OCI-LY7 (cell line): ENCODE measurements around the gene APOL6. TPM values are rescaled to one million over a fixed set of nuclear protein-coding genes. Genes with fewer than 3 reads are reported as not detected.

Source experiments
- BruUV-seq: library from RNA; stranded (reverse); fragments of 400-500 nt; replicated peaks from 2 replicates; lab custom pipeline; 2021; lab: Mats Ljungman, UMichigan
- CTCF ChIA-PET: fragments of 300-600 bp; sonication (Branson Sonifier 250); formaldehyde crosslinking; loops from one replicate; lab custom pipeline; 2022; ENCODE audit warnings: antibody characterized with exemption; ENCODE audit not compliant: unreplicated experiment; lab: Charles Lee
- POLR2A ChIA-PET: fragments of 300-600 bp; sonication (Branson Sonifier 250); formaldehyde crosslinking; loops from one replicate; lab custom pipeline; 2022; ENCODE audit warnings: antibody characterized with exemption; lab: Charles Lee
- DNase-seq: peaks from one replicate; pipeline ENCODE4 v3.0.0-alpha.2; 2015; ENCODE audit warnings: low spot score
- H2AFZ ChIP-seq: fragments of 200-600 bp; sonication (generic), shearing (Covaris generic); 2 replicates; pipeline ENCODE4 v1.6.1; 2014; ENCODE audit warnings: mild to moderate bottlenecking, antibody characterized with exemption, low read length, moderate library complexity
- H3K27ac ChIP-seq: fragments of 200-600 bp; sonication (generic); 2 replicates; pipeline ENCODE4 v1.5.1; 2014; ENCODE audit warnings: mixed run types, low read depth, mild to moderate bottlenecking, moderate library complexity, low read length, inconsistent platforms; ENCODE audit not compliant: poor library complexity, severe bottlenecking
- H3K36me3 ChIP-seq: fragments of 200-600 bp; sonication (generic); 2 replicates; pipeline ENCODE4 v1.6.1; 2014; ENCODE audit warnings: mild to moderate bottlenecking, antibody characterized with exemption, low read length, moderate library complexity, mixed read lengths; ENCODE audit not compliant: insufficient read depth
- H3K4me1 ChIP-seq: fragments of 200-600 bp; sonication (generic); 2 replicates; pipeline ENCODE4 v1.5.1; 2014; ENCODE audit warnings: mild to moderate bottlenecking, low read length; ENCODE audit not compliant: insufficient read depth, poor library complexity, severe bottlenecking
- H3K4me2 ChIP-seq: fragments of 200-600 bp; sonication (generic); 2 replicates; pipeline ENCODE4 v1.6.1; 2014; ENCODE audit warnings: mild to moderate bottlenecking, low read length
- H3K4me3 ChIP-seq: fragments of 200-600 bp; sonication (generic); 2 replicates; pipeline ENCODE4 v1.5.1; 2014; ENCODE audit warnings: mild to moderate bottlenecking, low read depth, low read length; ENCODE audit not compliant: poor library complexity, severe bottlenecking
- H3K79me2 ChIP-seq: fragments of 200-600 bp; sonication (generic); 2 replicates; pipeline ENCODE4 v1.6.1; 2016; ENCODE audit warnings: low read depth, mild to moderate bottlenecking, low read length, moderate library complexity, mixed read lengths; ENCODE audit not compliant: insufficient read depth
- H3K9me2 ChIP-seq: fragments of 200-600 bp; sonication (generic); 2 replicates; pipeline ENCODE4 v1.6.1; 2016; ENCODE audit warnings: mild to moderate bottlenecking, low read length, mixed read lengths; ENCODE audit not compliant: insufficient read depth
- H3K9me3 ChIP-seq: fragments of 200-600 bp; sonication (generic); 2 replicates; pipeline ENCODE4 v1.6.1; 2014; ENCODE audit warnings: mild to moderate bottlenecking, mixed run types, low read length, mixed read lengths
- H4K20me1 ChIP-seq: fragments of 200-600 bp; sonication (generic); 2 replicates; pipeline ENCODE4 v1.6.1; 2014; ENCODE audit warnings: mild to moderate bottlenecking, antibody characterized with exemption, low read length, moderate library complexity, mixed read lengths; ENCODE audit not compliant: insufficient read depth
- CTCF ChIP-seq: fragments of 200-600 bp; sonication (generic); conservative IDR thresholded peaks from 2 replicates; pipeline ENCODE4 v1.5.1; 2014; ENCODE audit warnings: mild to moderate bottlenecking, antibody characterized with exemption, low read length, moderate library complexity, mixed read lengths
- EZH2phosphoT487 ChIP-seq: fragments of 200-600 bp; sonication (generic); IDR thresholded peaks from 2 replicates; pipeline ENCODE4 v1.6.1; 2018; ENCODE audit warnings: low read depth, borderline replicate concordance, mild to moderate bottlenecking, mixed run types, antibody characterized with exemption, low read length, moderate library complexity, mixed read lengths
- intact Hi-C: fragments of 100-400 bp; cut with micrococcal nuclease; formaldehyde crosslinking; loops from one replicate; pipeline ENCODE4 v1.10.0; 2022; ENCODE audit not compliant: unreplicated experiment
- total RNA-seq, 2 experiments: library from RNA; depleted of rRNA in 1 of 2; stranded (reverse); fragments of >200 nt in 1 of 2; shearing (Covaris generic) in 1 of 2; gene quantifications; 2 replicates each; pipeline ENCODE4 v1.2.3, GENCODE V29; 2014 to 2022

APOL6 gene
- total RNA-seq, 2 experiments from 2014 or later, result 22.0 to 27.8 TPM

- CTCF ChIA-PET, result no interaction called here
Measured at GRCh38 chr22:35638001-35638400, 10.2 kb upstream of the APOL6 start.

DNA sequence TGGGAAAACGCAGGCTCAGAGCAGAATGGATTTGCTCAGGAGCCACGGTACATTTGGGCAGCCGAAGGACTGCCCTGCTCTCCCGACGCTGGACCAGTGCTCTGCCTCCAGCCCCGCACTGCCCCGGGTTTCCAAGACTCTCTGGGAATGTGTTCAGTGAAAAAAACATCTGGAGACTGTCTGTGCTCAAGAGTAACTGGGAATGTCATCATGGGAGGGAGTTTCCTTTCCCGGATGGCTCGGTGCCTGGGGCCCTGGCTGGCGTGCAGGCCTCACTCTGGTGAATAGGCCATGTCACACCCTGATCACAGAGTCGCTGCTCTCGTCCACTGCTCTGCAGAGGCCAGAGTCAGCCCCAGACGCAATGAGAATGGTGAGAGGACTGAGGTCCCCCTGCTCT, 9.8 kb upstream of the APOL6 start:
- BruUV-seq, result no TSS peak
- intact Hi-C loops, result no loop called here
- POLR2A ChIA-PET, result no interaction called here

More at GRCh38 chr22:35638001-35638400, 10.2 kb upstream of the APOL6 start:
- DNase-seq, result no peak
- BruUV-seq, result no TSS peak
- intact Hi-C loops, result no loop called here
- peaks cover 23% of the 10 kb centered on the region for H3K4me1 ChIP-seq
- TF ChIP-seq EZH2phosphoT487, result no peak
- TF ChIP-seq CTCF, result no peak
- no peaks in the 10 kb centered on the region for H3K9me3 ChIP-seq
- H4K20me1 ChIP-seq, result no peaks in the 10 kb centered on the region
- H3K9me2 ChIP-seq, result no peaks in the 10 kb centered on the region
- H2AFZ ChIP-seq, result no peak overlapping the region
- H3K4me2 ChIP-seq, result no peak overlapping the region
- H3K79me2 ChIP-seq, result no peaks in the 10 kb centered on the region
- POLR2A ChIA-PET, result no interaction called here
- no peak overlapping the region for H3K27ac ChIP-seq
- no peaks in the 10 kb centered on the region for H3K36me3 ChIP-seq
- H3K4me3 ChIP-seq, result no peak overlapping the region

More for the DNA sequence above, 9.8 kb upstream of the APOL6 start:
- H3K36me3 ChIP-seq, result no peaks in the 10 kb centered on the region
- H3K9me2 ChIP-seq, result no peaks in the 10 kb centered on the region
- no peaks in the 10 kb centered on the region for H4K20me1 ChIP-seq
- peaks cover 20% of the 10 kb centered on the region for H3K4me1 ChIP-seq
- CTCF ChIA-PET, result no interaction called here
- no peak overlapping the region for H3K27ac ChIP-seq
- H3K79me2 ChIP-seq, result no peaks in the 10 kb centered on the region
- H2AFZ ChIP-seq, result no peak overlapping the region
- H3K9me3 ChIP-seq, result no peaks in the 10 kb centered on the region
- no peak for DNase-seq
- TF ChIP-seq CTCF (no peak), EZH2phosphoT487 (no peak)
- H3K4me2 ChIP-seq, result no peak overlapping the region
- no peak overlapping the region for H3K4me3 ChIP-seq
